H9 (cell line): Measurements from ENCODE around the gene SLC22A13. TPM values are rescaled to one million over a fixed set of nuclear protein-coding genes. Genes with fewer than 3 reads are reported as not detected.

Experiments
- DNase-seq: peaks from one replicate; pipeline ENCODE4 v3.0.0-alpha.2; 2017
- H2AFZ ChIP-seq: one replicate; pipeline ENCODE4 v1.6.1; 2013; ENCODE audit warnings: mild to moderate bottlenecking, low read length, control low read depth, moderate library complexity
- H2AK5ac ChIP-seq: 2 replicates; pipeline ENCODE4 v1.6.1; 2013; ENCODE audit warnings: low read length, control low read depth, mixed read lengths; ENCODE audit not compliant: insufficient read length
- H2BK120ac ChIP-seq: one replicate; pipeline ENCODE4 v1.6.1; 2013; ENCODE audit warnings: low read depth, mild to moderate bottlenecking, low read length, control low read depth, inconsistent platforms; ENCODE audit not compliant: poor library complexity, severe bottlenecking
- H2BK12ac ChIP-seq: 2 replicates; pipeline ENCODE4 v1.6.1; 2013; ENCODE audit warnings: low read length, control low read depth, mixed read lengths, low read depth; ENCODE audit not compliant: insufficient read length
- H2BK15ac ChIP-seq: 2 replicates; pipeline ENCODE4 v1.6.1; 2013; ENCODE audit warnings: low read depth, low read length, control low read depth
- H2BK20ac ChIP-seq: one replicate; pipeline ENCODE4 v1.6.1; 2013; ENCODE audit warnings: low read depth, mild to moderate bottlenecking, low read length, control low read depth, inconsistent platforms; ENCODE audit not compliant: poor library complexity, severe bottlenecking
- H2BK5ac ChIP-seq: 2 replicates; pipeline ENCODE4 v1.6.1; 2013; ENCODE audit warnings: low read length, control low read depth, mixed read lengths; ENCODE audit not compliant: insufficient read length
- H3K14ac ChIP-seq: 2 replicates; pipeline ENCODE4 v1.6.1; 2013; ENCODE audit warnings: low read length, control low read depth; ENCODE audit not compliant: insufficient read depth
- H3K18ac ChIP-seq: 2 replicates; pipeline ENCODE4 v1.6.1; 2013; ENCODE audit warnings: low read depth, mild to moderate bottlenecking, mixed read lengths, low read length, control low read depth; ENCODE audit not compliant: insufficient read length
- H3K23ac ChIP-seq: 2 replicates; pipeline ENCODE4 v1.6.1; 2013; ENCODE audit warnings: low read length, control low read depth, mixed read lengths, low read depth; ENCODE audit not compliant: insufficient read length
- H3K23me2 ChIP-seq: 2 replicates; pipeline ENCODE4 v1.6.1; 2013; ENCODE audit warnings: low read depth, mild to moderate bottlenecking, mixed read lengths, low read length, control low read depth; ENCODE audit not compliant: insufficient read length, poor library complexity, severe bottlenecking
- H3K27ac ChIP-seq: 2 replicates; pipeline ENCODE4 v1.5.1; 2013; ENCODE audit warnings: low read length, control low read depth, mixed read lengths, low read depth; ENCODE audit not compliant: insufficient read length
- H3K27me3 ChIP-seq: 2 replicates; pipeline ENCODE4 v1.6.1; 2013; ENCODE audit warnings: low read length, control low read depth, inconsistent platforms; ENCODE audit not compliant: insufficient read depth
- H3K4ac ChIP-seq: 2 replicates; pipeline ENCODE4 v1.6.1; 2013; ENCODE audit warnings: low read depth, mild to moderate bottlenecking, control low read depth, inconsistent platforms, low read length, moderate library complexity
- H3K4me1 ChIP-seq: 2 replicates; pipeline ENCODE4 v1.6.1; 2013; ENCODE audit warnings: low read length, control low read depth, inconsistent platforms; ENCODE audit not compliant: insufficient read depth
- H3K4me2 ChIP-seq: 2 replicates; pipeline ENCODE4 v1.6.1; 2013; ENCODE audit warnings: low read length, control low read depth, mixed read lengths; ENCODE audit not compliant: insufficient read length, insufficient read depth
- H3K56ac ChIP-seq: 2 replicates; pipeline ENCODE4 v1.6.1; 2013; ENCODE audit warnings: low read depth, mild to moderate bottlenecking, mixed read lengths, low read length, control low read depth; ENCODE audit not compliant: insufficient read length
- H3K79me1 ChIP-seq: 2 replicates; pipeline ENCODE4 v1.6.1; 2013; ENCODE audit warnings: low read depth, mild to moderate bottlenecking, moderate library complexity, low read length, control low read depth, inconsistent platforms; ENCODE audit not compliant: insufficient read depth, poor library complexity, severe bottlenecking
- H3K79me2 ChIP-seq: 2 replicates; pipeline ENCODE4 v1.6.1; 2013; ENCODE audit warnings: low read length, control low read depth, inconsistent platforms; ENCODE audit not compliant: insufficient read depth
- H3K9ac ChIP-seq: 2 replicates; pipeline ENCODE4 v1.6.1; 2013; ENCODE audit warnings: low read length, control low read depth, mixed read lengths; ENCODE audit not compliant: insufficient read length; ENCODE audit errors: extremely low read depth
- H3K9me3 ChIP-seq: one replicate; pipeline ENCODE4 v1.6.1; 2013; ENCODE audit warnings: low read depth, low read length, inconsistent platforms; ENCODE audit not compliant: control insufficient read depth
- H3T11ph ChIP-seq: one replicate; pipeline ENCODE4 v1.6.1; 2013; ENCODE audit warnings: mild to moderate bottlenecking, low read length, control low read depth, inconsistent platforms
- H4K20me1 ChIP-seq: one replicate; pipeline ENCODE4 v1.6.1; 2013; ENCODE audit not compliant: control insufficient read depth, insufficient read length, insufficient read depth
- H4K5ac ChIP-seq: 2 replicates; pipeline ENCODE4 v1.6.1; 2013; ENCODE audit warnings: low read depth, mild to moderate bottlenecking, mixed read lengths, low read length, control low read depth; ENCODE audit not compliant: insufficient read length
- H4K8ac ChIP-seq: replicated peaks from 2 replicates; pipeline ENCODE4 v1.6.1; 2013; ENCODE audit warnings: low read length, control low read depth, mixed read lengths, low read depth; ENCODE audit not compliant: insufficient read length
- H4K91ac ChIP-seq: 2 replicates; pipeline ENCODE4 v1.6.1; 2013; ENCODE audit warnings: low read depth, mild to moderate bottlenecking, moderate library complexity, mixed read lengths, low read length, control low read depth; ENCODE audit not compliant: insufficient read length
- H3K27ac Mint-ChIP-seq, 3 experiments: 2 replicates in 2 of 3; 3 replicates in 1 of 3; pipeline ENCODE4 v1.8.0; 2020 to 2021; ENCODE audit warnings: mixed read lengths in 3 of 3, mild to moderate bottlenecking in 1 of 3, moderate library complexity in 1 of 3
- H3K27me3 Mint-ChIP-seq: 2 replicates; pipeline ENCODE4 v1.8.0; 2021; ENCODE audit warnings: low read depth, mild to moderate bottlenecking, moderate library complexity, mixed read lengths
- H3K36me3 Mint-ChIP-seq, 3 experiments: 2 replicates in 2 of 3; 3 replicates in 1 of 3; pipeline ENCODE4 v1.8.0; 2020 to 2021; ENCODE audit warnings: low read depth in 3 of 3, mixed read lengths in 3 of 3; ENCODE audit not compliant: insufficient read depth in 1 of 3
- H3K4me1 Mint-ChIP-seq, 2 experiments: 2 replicates each; pipeline ENCODE4 v1.8.0; 2020; ENCODE audit warnings: mixed read lengths in 2 of 2
- H3K4me3 Mint-ChIP-seq, 2 experiments: 2 replicates in 1 of 2; 3 replicates in 1 of 2; pipeline ENCODE4 v1.8.0; 2020 to 2021; ENCODE audit warnings: mild to moderate bottlenecking in 2 of 2, mixed read lengths in 2 of 2, moderate library complexity in 1 of 2
- H3K9me3 Mint-ChIP-seq, 2 experiments: 2 replicates in 1 of 2; 3 replicates in 1 of 2; pipeline ENCODE4 v1.8.0; 2020; ENCODE audit warnings: mild to moderate bottlenecking in 2 of 2, mixed read lengths in 2 of 2, moderate library complexity in 1 of 2
- CTCF ChIP-seq: fragments of 200-600 bp; sonication (generic); conservative IDR thresholded peaks from 3 replicates; pipeline ENCODE4 v1.8.0; 2021; ENCODE audit warnings: antibody characterized with exemption, mild to moderate bottlenecking
- WGBS: extraction: QIAGEN DNeasy Blood & Tissue Kit; methylation state at CpG from one replicate; pipeline ENCODE4 v1.1.7; 2013; ENCODE audit warnings: missing lambda C conversion rate, low lambda C conversion rate, mixed read lengths; ENCODE audit not compliant: insufficient read length; ENCODE audit errors: extremely low coverage; 5-methylcytosine and 5-hydroxymethylcytosine counted together
- total RNA-seq: library from RNA; stranded (reverse); gene quantifications from 2 replicates; pipeline ENCODE4 v1.2.1, GENCODE V29; 2021

The SLC22A13 gene
- total RNA-seq, 1 experiment from 2014 or later = not detected

GRCh38 chr3:38312356-38312755, 46.7 kb downstream of the SLC22A13 start:
- Mint-ChIP-seq H3K27me3 (no peaks in the 10 kb centered on the region; the same call in none of the 2 replicates), H3K4me3 (no peak overlapping the region), H3K36me3 (no peaks in the 10 kb centered on the region), H3K9me3 (no peaks in the 10 kb centered on the region), H3K4me1 (peaks cover 0 to 10% of the 10 kb centered on the region in 2 experiments; a peak in 3 of 4 replicates), H3K27ac (no peak overlapping the region; a peak in 1 of 7 replicates)
- Histone ChIP-seq H3K9me3 (no peaks in the 10 kb centered on the region), H3K18ac (no peak overlapping the region), H2AFZ (no peak overlapping the region), H3K27ac (no peak overlapping the region), H2BK5ac (no peak overlapping the region), H3T11ph (no peak overlapping the region), H2BK20ac (no peak overlapping the region), H2BK15ac (no peak overlapping the region), H3K79me2 (no peaks in the 10 kb centered on the region), H2BK120ac (no peak overlapping the region), H4K8ac (no peak overlapping the region), H3K56ac (no peak overlapping the region), H2BK12ac (no peak overlapping the region), H4K20me1 (no peaks in the 10 kb centered on the region), H3K27me3 (no peaks in the 10 kb centered on the region), H3K14ac (no peak overlapping the region), H4K5ac (no peak overlapping the region), H3K9ac (no peak overlapping the region), H3K4me2 (no peak overlapping the region), H2AK5ac (no peak overlapping the region), H4K91ac (no peak overlapping the region), H3K79me1 (no peaks in the 10 kb centered on the region), H3K23ac (no peak overlapping the region), H3K4ac (no peak overlapping the region), H3K4me1 (no peaks in the 10 kb centered on the region), H3K23me2 (no peaks in the 10 kb centered on the region)
- no peak for DNase-seq
- no CpG with 5 or more reads among the region's 3 CpGs for WGBS
- TF ChIP-seq CTCF = no peak
